Hepatocyte (in vitro differentiated cells): Measurements from ENCODE around the gene FAF1. TPM values are rescaled to one million over a fixed set of nuclear protein-coding genes. Genes with fewer than 3 reads are reported as not detected.
"Not testable (repeated sequence)": the region's sequence is repeated elsewhere in the genome, so short reads cannot be mapped to it uniquely, and the experiment has no call there.

Experiments
- DNase-seq: peaks from one replicate; pipeline ENCODE4 v3.0.0-alpha.2; 2016; ENCODE audit warnings: low spot score
- H2AFZ ChIP-seq: fragments of 200-600 bp; sonication (generic); 2 replicates; pipeline ENCODE4 v1.6.0; 2016; ENCODE audit warnings: antibody characterized with exemption, mild to moderate bottlenecking
- H3K27ac ChIP-seq: fragments of 200-600 bp; sonication (generic); 2 replicates; pipeline ENCODE4 v1.5.1; 2016; ENCODE audit warnings: mild to moderate bottlenecking
- H3K27me3 ChIP-seq: fragments of 200-600 bp; sonication (generic); 2 replicates; pipeline ENCODE4 v1.6.1; 2016
- H3K36me3 ChIP-seq: fragments of 200-600 bp; sonication (generic); replicated peaks from 2 replicates; pipeline ENCODE4 v1.5.1; 2016; ENCODE audit warnings: low read depth; ENCODE audit not compliant: insufficient read depth
- H3K4me1 ChIP-seq: fragments of 200-600 bp; sonication (generic); 2 replicates; pipeline ENCODE4 v1.5.1; 2016; ENCODE audit warnings: mild to moderate bottlenecking, moderate library complexity; ENCODE audit not compliant: insufficient read depth
- H3K4me2 ChIP-seq: fragments of 200-600 bp; sonication (generic); 2 replicates; pipeline ENCODE4 v1.6.0; 2016
- H3K4me3 ChIP-seq: fragments of 200-600 bp; sonication (generic); 2 replicates; pipeline ENCODE4 v1.5.1; 2016; ENCODE audit warnings: mild to moderate bottlenecking
- H3K79me2 ChIP-seq: fragments of 200-600 bp; sonication (generic); 2 replicates; pipeline ENCODE4 v1.6.0; 2017; ENCODE audit warnings: mild to moderate bottlenecking
- H3K9me2 ChIP-seq: fragments of 200-600 bp; sonication (generic); replicated peaks from 2 replicates; pipeline ENCODE4 v1.6.0; 2017; ENCODE audit warnings: mild to moderate bottlenecking; ENCODE audit not compliant: insufficient read depth
- H3K9me3 ChIP-seq: fragments of 200-600 bp; sonication (generic); 2 replicates; pipeline ENCODE4 v1.5.1; 2016; ENCODE audit warnings: low read depth, mild to moderate bottlenecking
- H4K20me1 ChIP-seq: fragments of 200-600 bp; sonication (generic); 2 replicates; pipeline ENCODE4 v1.6.0; 2016; ENCODE audit warnings: mild to moderate bottlenecking; ENCODE audit not compliant: insufficient read depth, poor library complexity, severe bottlenecking
- EZH2 ChIP-seq: fragments of 200-600 bp; sonication (generic); IDR thresholded peaks from 2 replicates; pipeline ENCODE4 v1.6.1; 2016; ENCODE audit warnings: antibody characterized with exemption, mild to moderate bottlenecking, borderline replicate concordance
- EZH2phosphoT487 ChIP-seq: fragments of 200-600 bp; sonication (generic); IDR thresholded peaks from one replicate; pipeline ENCODE4 v1.6.1; 2018; ENCODE audit warnings: antibody characterized with exemption, mild to moderate bottlenecking, low read depth, moderate library complexity; ENCODE audit not compliant: unreplicated experiment, severe bottlenecking
- WGBS: methylation state at CpG from one replicate; pipeline ENCODE4 v1.1.6; 2016; ENCODE audit warnings: low lambda C conversion rate; ENCODE audit errors: missing lambda C conversion rate; 5-methylcytosine and 5-hydroxymethylcytosine counted together
- polyA plus RNA-seq: library from polyadenylated mRNA; unstranded; fragments of >200 nt; fragmentation: Nextera tagmentation; extraction: Ambion mirVana; gene quantifications from 2 replicates; pipeline ENCODE4 v1.2.1, GENCODE V29; 2016
- total RNA-seq: library from RNA; depleted of rRNA; stranded (reverse); fragments of >200 nt; gene quantifications from 2 replicates; pipeline ENCODE4 v1.2.3, GENCODE V29; 2014
- TF ChIP-seq, protein P1 (sequence below): fragments of 200-600 bp; sonication (generic); IDR thresholded peaks from 2 replicates; pipeline ENCODE4 v1.5.1; 2016; ENCODE audit warnings: antibody characterized with exemption, mild to moderate bottlenecking; ENCODE audit not compliant: poor library complexity

Gene FAF1
- total and polyA plus RNA-seq, 2 experiments from 2014 or later, result 25.7 to 35.5 TPM

DNA sequence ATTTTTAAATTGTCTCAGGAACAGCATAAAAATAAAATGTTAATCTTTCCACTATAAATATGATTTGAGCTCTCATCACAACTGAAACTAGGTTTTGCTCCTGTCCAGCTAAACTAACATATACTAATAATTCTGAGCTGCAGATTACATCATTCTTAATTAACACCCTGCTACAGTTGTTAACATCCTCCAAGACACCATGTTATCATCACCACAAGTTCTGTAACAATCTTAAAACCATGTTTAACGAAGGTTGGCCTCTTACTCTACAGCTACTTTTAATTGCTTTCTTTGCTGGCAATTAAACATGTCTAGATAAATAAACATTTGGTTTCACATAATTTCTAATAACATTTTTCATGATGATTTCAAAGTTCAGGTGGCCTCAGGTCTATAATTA lies 240.9 kb downstream of the FAF1 start:
- H3K4me1 ChIP-seq, result no peaks in the 10 kb centered on the region
- no peak overlapping the region for H3K4me3 ChIP-seq
- H3K4me2 ChIP-seq, result no peak overlapping the region
- H4K20me1 ChIP-seq, result no peaks in the 10 kb centered on the region
- H3K27me3 ChIP-seq, result no peaks in the 10 kb centered on the region
- no peak overlapping the region for H2AFZ ChIP-seq
- no peaks in the 10 kb centered on the region for H3K79me2 ChIP-seq
- no peaks in the 10 kb centered on the region for H3K9me2 ChIP-seq
- TF ChIP-seq, protein P1, sequence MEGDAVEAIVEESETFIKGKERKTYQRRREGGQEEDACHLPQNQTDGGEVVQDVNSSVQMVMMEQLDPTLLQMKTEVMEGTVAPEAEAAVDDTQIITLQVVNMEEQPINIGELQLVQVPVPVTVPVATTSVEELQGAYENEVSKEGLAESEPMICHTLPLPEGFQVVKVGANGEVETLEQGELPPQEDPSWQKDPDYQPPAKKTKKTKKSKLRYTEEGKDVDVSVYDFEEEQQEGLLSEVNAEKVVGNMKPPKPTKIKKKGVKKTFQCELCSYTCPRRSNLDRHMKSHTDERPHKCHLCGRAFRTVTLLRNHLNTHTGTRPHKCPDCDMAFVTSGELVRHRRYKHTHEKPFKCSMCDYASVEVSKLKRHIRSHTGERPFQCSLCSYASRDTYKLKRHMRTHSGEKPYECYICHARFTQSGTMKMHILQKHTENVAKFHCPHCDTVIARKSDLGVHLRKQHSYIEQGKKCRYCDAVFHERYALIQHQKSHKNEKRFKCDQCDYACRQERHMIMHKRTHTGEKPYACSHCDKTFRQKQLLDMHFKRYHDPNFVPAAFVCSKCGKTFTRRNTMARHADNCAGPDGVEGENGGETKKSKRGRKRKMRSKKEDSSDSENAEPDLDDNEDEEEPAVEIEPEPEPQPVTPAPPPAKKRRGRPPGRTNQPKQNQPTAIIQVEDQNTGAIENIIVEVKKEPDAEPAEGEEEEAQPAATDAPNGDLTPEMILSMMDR, result no peak
- TF ChIP-seq EZH2phosphoT487 (no peak), EZH2 (no peak)
- no peak overlapping the region for H3K27ac ChIP-seq
- H3K9me3 ChIP-seq, result no peaks in the 10 kb centered on the region
- WGBS, result 76% methylated on average over 1 of the region's 1 CpG
- no peak for DNase-seq
- no peaks in the 10 kb centered on the region for H3K36me3 ChIP-seq

DNA sequence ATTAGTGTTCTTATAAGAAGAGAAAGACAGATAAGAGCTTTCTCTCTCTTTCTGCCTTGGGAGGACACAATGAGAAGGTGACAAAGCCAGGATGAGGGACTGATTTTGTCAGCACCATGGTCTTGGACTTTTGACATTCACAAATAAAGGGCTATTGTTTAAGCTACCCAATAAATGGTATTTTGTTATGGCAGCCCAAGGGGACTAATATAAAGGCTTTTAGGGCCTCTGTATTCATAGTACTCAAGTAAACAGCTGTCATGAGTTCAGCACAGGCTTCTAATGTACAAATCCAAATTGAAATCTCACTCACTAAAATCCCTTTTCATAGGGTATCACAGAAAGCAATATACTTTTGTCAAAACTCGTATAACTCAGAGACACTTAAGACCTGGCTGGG lies 242.7 kb downstream of the FAF1 start:
- Histone ChIP-seq H3K9me3 (no peaks in the 10 kb centered on the region), H3K9me2 (no peaks in the 10 kb centered on the region), H3K79me2 (no peaks in the 10 kb centered on the region), H3K4me1 (no peaks in the 10 kb centered on the region), H2AFZ (no peak overlapping the region), H4K20me1 (no peaks in the 10 kb centered on the region), H3K4me3 (no peak overlapping the region), H3K36me3 (no peaks in the 10 kb centered on the region), H3K27me3 (no peaks in the 10 kb centered on the region), H3K27ac (no peak overlapping the region), H3K4me2 (no peak overlapping the region)
- 85% methylated on average over 1 of the region's 1 CpG for WGBS
- no peak for DNase-seq
- no peak for TF ChIP-seq EZH2
- TF ChIP-seq, protein P1, result no peak
- no peak for TF ChIP-seq EZH2phosphoT487

DNA sequence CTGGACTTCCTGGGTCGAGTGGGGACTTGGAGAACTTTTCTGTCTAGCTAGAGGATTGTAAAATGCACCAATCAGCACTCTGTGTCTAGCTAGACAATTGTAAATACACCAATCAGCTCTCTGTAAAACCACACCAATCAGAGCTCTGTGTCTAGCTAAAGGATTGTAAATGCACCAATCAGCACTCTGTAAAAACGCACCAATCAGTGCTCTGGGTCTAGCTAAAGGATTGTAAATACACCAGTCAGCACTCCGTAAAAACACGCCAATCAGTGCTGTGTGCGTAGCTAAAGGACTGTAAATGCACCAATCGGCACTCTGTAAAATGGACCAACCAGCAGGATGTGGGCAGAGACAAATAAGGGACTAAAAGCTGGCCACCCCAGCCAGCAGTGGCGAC lies 243.6 kb downstream of the FAF1 start:
- H3K79me2 ChIP-seq, H3K27ac ChIP-seq, H2AFZ ChIP-seq, H3K9me2 ChIP-seq, H3K4me3 ChIP-seq, H3K9me3 ChIP-seq, H3K36me3 ChIP-seq, H3K4me2 ChIP-seq, DNase-seq, H3K4me1 ChIP-seq, H4K20me1 ChIP-seq, H3K27me3 ChIP-seq: not testable (repeated sequence)
- WGBS, result 97% methylated on average over 7 of the region's 7 CpGs

DNA sequence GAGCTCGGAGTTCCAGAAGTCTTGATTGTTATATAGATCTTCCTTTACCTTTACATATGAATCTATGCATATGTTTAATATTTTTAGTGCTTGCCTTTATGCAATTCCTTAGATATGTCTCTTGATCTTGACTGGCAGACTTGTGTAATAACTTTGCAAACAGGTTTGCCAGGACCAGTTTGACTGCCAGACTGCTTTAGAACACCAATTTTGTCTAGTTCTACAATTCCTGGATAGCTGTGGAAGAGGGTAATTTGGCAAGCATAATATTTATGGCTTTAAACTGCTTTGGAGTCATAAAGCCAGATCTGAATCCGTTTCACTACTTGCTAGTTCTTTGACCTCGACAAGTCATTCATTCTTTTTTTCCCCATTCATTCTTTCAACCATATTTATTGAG lies 250.0 kb downstream of the FAF1 start:
- Histone ChIP-seq H3K9me2 (no peaks in the 10 kb centered on the region), H4K20me1 (no peaks in the 10 kb centered on the region), H2AFZ (no peak overlapping the region), H3K36me3 (no peaks in the 10 kb centered on the region), H3K4me3 (no peak overlapping the region), H3K4me2 (no peak overlapping the region), H3K27me3 (no peaks in the 10 kb centered on the region), H3K27ac (no peak overlapping the region), H3K79me2 (no peaks in the 10 kb centered on the region), H3K4me1 (no peaks in the 10 kb centered on the region), H3K9me3 (no peaks in the 10 kb centered on the region)
- DNase-seq, result no peak
- WGBS, result 88% methylated on average over 3 of the region's 3 CpGs
- TF ChIP-seq, protein P1, result no peak
- no peak for TF ChIP-seq EZH2
- no peak for TF ChIP-seq EZH2phosphoT487
